NCI-H1436 (cell line): ENCODE measurements around the gene CYP2U1.
"Not testable (repeated sequence)": the region's sequence is repeated elsewhere in the genome, so short reads cannot be mapped to it uniquely, and the experiment has no call there.

ENCODE experiments used
- DNase-seq: peaks from one replicate; lab custom pipeline; 2025; lab: John Stamatoyannopoulos, UW

The CYP2U1 gene

DNA sequence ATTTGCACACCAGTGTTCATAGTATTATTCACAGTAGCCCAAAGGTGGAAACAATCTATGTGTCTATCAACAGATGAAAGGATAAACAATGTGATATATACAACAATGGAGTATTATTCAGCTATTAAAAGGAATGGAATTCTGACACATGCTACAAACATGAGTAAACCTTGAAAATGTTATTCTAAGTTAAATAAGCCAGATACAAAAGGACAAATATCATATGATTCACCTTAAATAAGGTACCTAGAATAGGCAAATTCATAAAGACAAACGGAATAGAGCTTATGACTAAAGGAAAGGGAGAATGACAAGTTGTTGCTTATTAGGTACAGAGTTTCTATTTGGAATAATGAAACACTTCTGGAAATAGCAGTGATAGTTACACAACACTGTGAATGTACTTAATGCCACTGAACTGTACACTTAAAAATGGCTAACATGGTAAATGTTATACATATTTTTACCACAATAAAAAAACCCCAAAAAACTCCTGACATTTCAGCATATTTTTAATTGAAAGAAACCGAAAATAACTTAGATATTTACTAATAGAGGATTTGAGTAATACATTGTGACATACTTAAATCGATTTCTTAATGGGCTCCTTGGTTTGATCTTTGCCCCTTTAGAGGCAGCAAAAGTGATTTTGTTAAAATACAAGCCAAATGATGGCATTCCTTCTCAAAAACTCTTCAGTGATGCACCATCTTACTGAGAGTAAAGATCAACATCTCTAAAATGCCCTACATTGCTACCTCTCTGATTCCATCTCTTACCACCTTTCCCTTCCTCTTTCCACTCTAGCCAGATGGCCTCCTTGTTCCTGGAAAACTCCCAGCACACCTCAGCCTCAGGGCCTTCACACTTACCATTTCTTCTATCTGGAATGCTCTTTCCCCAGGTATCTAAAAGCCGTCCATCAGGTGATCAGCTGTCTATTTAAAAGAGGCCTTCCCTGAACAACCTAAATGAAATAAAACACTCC lies 8.6 kb upstream of the CYP2U1 start:
- no peak for DNase-seq

GRCh38 chr4:107925713-107926112 lies 5.6 kb upstream of the CYP2U1 start:
- DNase-seq, result not testable (repeated sequence)

GRCh38 chr4:107926875-107927274 lies 4.5 kb upstream of the CYP2U1 start:
- not testable (repeated sequence) for DNase-seq

- DNase-seq, result no peak
Observed at GRCh38 chr4:107931775-107932321, 499 bp downstream of the CYP2U1 start.

- DNase-seq, result no peak
Observed at GRCh38 chr4:107935246-107935645, 3.9 kb downstream of the CYP2U1 start.

DNA sequence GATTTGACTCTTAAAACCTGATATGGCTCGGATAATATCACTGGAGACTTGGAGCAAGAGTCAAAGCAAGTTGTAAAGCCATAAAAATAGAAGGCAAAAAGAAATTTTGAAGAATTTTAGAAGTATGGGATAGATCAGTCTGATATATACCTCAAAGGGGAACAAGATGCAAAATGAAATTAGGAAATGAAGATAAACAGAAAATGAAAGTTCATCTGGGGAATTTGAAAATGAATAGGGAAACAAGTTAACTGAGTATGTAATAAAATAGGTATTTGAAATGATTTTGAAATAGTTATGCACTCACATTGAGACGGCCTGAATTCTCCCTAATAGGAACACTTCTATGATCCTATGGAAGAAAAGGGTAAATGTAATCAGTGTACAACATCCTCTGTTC lies 5.7 kb downstream of the CYP2U1 start:
- DNase-seq, result no peak

GRCh38 chr4:107939307-107939706 lies 8.0 kb downstream of the CYP2U1 start:
- no peak for DNase-seq

GRCh38 chr4:107945809-107946208 lies 14.5 kb downstream of the CYP2U1 start:
- DNase-seq, result no peak

GRCh38 chr4:107950746-107951540 lies 19.6 kb downstream of the CYP2U1 start:
- DNase-seq, result no peak

GRCh38 chr4:107951551-107951950 lies 20.2 kb downstream of the CYP2U1 start:
- no peak for DNase-seq

- DNase-seq, result no peak
Observed at GRCh38 chr4:107956011-107956410, 24.7 kb downstream of the CYP2U1 start.

DNA sequence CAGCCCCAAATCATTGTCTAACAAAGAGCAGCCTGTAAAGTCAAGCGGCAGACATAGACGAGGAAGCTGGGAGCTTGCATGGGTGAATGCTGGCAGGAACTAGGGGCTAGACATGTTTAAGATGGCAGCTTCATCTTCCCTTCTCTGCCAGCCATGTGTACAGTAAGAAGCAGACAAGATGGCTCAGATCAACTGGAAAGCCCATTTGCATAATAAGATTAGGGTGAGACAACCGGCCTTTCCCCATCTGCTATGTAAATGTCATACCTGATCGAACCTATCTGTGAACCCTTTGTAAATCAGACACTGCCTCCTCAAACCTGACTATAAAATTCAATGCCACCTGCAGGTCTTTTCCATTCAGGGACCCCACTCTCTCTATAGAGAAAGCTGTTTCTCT lies 35.6 kb downstream of the CYP2U1 start:
- no peak for DNase-seq

- DNase-seq, result not testable (repeated sequence)
Observed at GRCh38 chr4:107967519-107967918, 36.2 kb downstream of the CYP2U1 start.

- not testable (repeated sequence) for DNase-seq
Observed at GRCh38 chr4:107967921-107968320, 36.6 kb downstream of the CYP2U1 start.

- no peak for DNase-seq
Observed at GRCh38 chr4:107970063-107970798, 38.9 kb downstream of the CYP2U1 start.

DNA sequence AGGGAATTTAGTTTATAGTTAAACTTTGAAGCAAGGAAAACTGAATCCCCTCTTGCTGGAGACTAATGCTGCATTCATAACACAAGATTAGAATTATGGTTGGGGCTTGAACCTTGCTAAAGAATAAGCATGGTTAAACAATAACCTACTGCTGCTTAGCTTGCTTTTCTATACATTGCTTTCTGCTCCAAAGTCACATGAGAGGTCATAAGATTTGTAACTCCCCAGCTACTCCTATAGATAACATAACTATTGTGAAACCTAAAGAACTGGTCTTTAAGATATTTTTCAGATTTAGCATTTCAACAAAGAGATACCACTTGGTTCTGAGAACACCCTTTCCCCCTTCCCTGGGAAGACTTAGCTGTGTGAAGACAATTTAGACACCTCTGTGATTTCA lies 41.3 kb downstream of the CYP2U1 start:
- DNase-seq, result no peak

DNA sequence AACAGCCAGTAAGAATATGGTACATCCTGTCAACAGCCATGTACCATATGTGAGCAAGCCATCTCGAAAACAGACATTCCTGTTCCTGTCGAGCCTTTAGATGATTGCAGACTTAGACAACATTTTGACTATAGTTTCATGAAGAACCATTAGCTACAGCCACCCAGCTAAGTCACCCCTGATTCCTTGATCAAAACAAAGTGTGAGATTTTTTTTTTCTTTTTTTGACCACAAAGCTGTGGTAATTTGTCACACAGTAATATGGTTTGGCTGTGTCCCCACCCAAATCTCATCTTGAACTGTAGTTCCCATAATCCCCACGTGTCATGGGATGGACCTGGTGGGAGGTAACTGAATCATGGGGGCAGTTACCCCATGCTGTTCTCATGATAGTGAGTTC lies 43.2 kb downstream of the CYP2U1 start:
- DNase-seq, result no peak

GRCh38 chr4:107977482-107977881 lies 46.1 kb downstream of the CYP2U1 start:
- no peak for DNase-seq

DNA sequence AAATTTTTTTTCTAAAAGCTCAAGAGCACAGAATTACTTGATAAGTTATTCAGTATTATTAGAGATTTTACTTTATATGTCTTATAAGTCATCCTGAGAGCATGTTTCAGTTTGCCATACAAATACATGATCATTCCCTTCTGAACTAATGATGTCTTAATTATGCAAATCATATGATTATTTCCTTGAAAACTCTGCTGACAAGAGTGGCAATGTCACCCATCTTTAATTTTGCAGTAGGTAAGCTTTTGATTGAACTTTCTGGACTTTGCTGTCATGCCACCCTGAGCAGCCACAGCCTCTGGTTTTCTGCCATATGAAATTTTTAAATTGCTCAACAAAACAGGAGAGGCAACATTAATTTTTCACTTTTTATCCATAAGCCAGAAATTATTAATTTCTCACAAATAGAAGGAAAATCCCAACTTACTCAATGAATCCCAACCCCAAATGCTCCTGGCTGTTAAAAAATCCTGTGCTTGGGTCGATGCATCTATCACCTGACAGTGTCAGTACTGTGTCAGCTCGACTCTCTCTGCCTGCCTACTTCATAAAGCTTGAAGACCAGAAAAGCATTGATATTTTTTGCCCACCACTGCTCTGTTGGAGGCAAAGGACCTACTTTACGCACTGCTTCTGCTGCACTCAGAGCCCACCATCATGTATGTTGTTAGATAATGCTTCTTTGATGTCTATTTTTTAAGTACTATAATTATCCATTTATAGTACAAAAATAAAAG lies 46.8 kb downstream of the CYP2U1 start:
- DNase-seq, result no peak

GRCh38 chr4:107978716-107979451 lies 47.5 kb downstream of the CYP2U1 start:
- no peak for DNase-seq
